Raji (cell line): ENCODE data around the gene DLX5.

Source experiments
- POLR2A ChIP-seq: IDR thresholded peaks from 2 replicates; pipeline ENCODE4 v1.6.1; 2011; ENCODE audit warnings: low read depth, low read length, control low read depth; ENCODE audit not compliant: insufficient read depth

Gene DLX5

GRCh38 chr7:97001656-97002554 is 22.7 kb downstream of the DLX5 start:
- no peak for TF ChIP-seq POLR2A

- TF ChIP-seq POLR2A: no peak
Observed at GRCh38 chr7:97001221-97001620, 23.4 kb downstream of the DLX5 start.

GRCh38 chr7:96998744-96999143 is 25.9 kb downstream of the DLX5 start:
- no peak for TF ChIP-seq POLR2A

- TF ChIP-seq POLR2A: no peak
Observed at GRCh38 chr7:96998333-96998732, 26.3 kb downstream of the DLX5 start.

- TF ChIP-seq POLR2A: no peak
Observed at GRCh38 chr7:96997512-96998032, 27.1 kb downstream of the DLX5 start.

- TF ChIP-seq POLR2A: no peak
Observed at GRCh38 chr7:96996958-96997511, 27.6 kb downstream of the DLX5 start.

- TF ChIP-seq POLR2A: no peak
Observed at GRCh38 chr7:96996111-96996957, 28.3 kb downstream of the DLX5 start.

GRCh38 chr7:96995406-96996110 is 29.1 kb downstream of the DLX5 start:
- no peak for TF ChIP-seq POLR2A

- TF ChIP-seq POLR2A: no peak
Observed at GRCh38 chr7:96993980-96994379, 30.7 kb downstream of the DLX5 start.

- no peak for TF ChIP-seq POLR2A
Observed at GRCh38 chr7:96993094-96993865, 31.4 kb downstream of the DLX5 start.

- no peak for TF ChIP-seq POLR2A
Observed at GRCh38 chr7:96992192-96993005, 32.2 kb downstream of the DLX5 start.

- no peak for TF ChIP-seq POLR2A
Observed at GRCh38 chr7:96991546-96992191, 33.0 kb downstream of the DLX5 start.

GRCh38 chr7:96989859-96990317 is 34.7 kb downstream of the DLX5 start:
- TF ChIP-seq POLR2A: no peak
